ES-I3 (cell line): Measurements from ENCODE around the gene SMIM45.
A peak's percentile ranks its signal among the peaks of the same experiment; 100 is the strongest.

Experiments
- H3K36me3 ChIP-seq: 2 replicates; pipeline ENCODE4 v1.6.1; 2013; ENCODE audit warnings: mild to moderate bottlenecking, low read length, control low read depth, moderate library complexity; ENCODE audit not compliant: insufficient read depth
- H3K4me1 ChIP-seq: 2 replicates; pipeline ENCODE4 v1.6.1; 2013; ENCODE audit warnings: mild to moderate bottlenecking, control low read depth, low read length; ENCODE audit not compliant: insufficient read depth
- H3K9ac ChIP-seq: 2 replicates; pipeline ENCODE4 v1.6.1; 2013; ENCODE audit warnings: low read depth, mild to moderate bottlenecking, low read length, moderate library complexity
- H3K9me3 ChIP-seq: 2 replicates; pipeline ENCODE4 v1.6.1; 2013; ENCODE audit warnings: mild to moderate bottlenecking, low read length, moderate library complexity; ENCODE audit not compliant: control insufficient read depth, insufficient read depth

Gene SMIM45

DNA sequence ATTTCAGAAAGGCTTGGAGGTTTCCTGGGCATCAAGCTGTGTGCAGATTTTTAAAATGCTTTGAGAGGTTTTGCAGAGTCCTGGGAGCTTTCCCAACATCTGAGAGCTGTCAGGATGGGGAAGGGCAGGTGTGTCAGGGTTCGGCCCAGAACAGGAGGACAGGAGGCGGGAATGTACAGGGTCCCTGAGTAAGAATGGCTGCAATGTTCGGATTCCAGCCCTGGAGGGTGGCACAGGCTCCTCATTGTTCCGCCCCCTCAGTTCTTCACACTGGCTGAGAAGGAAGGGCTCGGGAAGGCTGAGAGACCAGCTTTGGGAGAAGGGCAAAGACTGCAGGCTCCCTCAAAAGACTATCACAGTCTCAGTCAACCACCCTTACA lies 12.2 kb downstream of the SMIM45 start:
- Histone ChIP-seq H3K9me3 (no peaks in the 10 kb centered on the region), H3K9ac (no peak overlapping the region), H3K4me1 (peaks cover 6% of the 10 kb centered on the region; the same call in 1 of the 2 replicates), H3K36me3 (no peaks in the 10 kb centered on the region)

DNA sequence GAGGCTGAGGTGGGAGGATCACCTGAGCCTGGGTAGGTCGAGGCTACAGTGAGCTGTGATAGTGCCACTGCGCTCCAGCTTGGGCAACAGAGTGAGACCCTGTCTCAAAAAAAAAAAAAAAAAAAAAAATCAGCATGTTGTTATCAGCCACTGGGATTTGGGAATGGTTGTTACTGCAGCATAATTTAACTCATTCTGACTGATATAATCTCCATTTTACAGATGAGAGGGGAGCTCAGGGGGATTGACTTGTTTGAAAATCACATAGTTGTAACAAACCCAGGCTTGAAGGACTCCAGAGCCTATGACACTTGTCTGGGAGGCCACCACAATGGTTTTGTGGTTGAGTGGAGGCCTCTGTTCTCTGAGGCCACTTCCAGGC lies 14.3 kb downstream of the SMIM45 start:
- no peaks in the 10 kb centered on the region for H3K9me3 ChIP-seq
- peaks cover 7% of the 10 kb centered on the region; the same call in 1 of the 2 replicates for H3K4me1 ChIP-seq
- no peak overlapping the region for H3K9ac ChIP-seq
- H3K36me3 ChIP-seq = no peaks in the 10 kb centered on the region

DNA sequence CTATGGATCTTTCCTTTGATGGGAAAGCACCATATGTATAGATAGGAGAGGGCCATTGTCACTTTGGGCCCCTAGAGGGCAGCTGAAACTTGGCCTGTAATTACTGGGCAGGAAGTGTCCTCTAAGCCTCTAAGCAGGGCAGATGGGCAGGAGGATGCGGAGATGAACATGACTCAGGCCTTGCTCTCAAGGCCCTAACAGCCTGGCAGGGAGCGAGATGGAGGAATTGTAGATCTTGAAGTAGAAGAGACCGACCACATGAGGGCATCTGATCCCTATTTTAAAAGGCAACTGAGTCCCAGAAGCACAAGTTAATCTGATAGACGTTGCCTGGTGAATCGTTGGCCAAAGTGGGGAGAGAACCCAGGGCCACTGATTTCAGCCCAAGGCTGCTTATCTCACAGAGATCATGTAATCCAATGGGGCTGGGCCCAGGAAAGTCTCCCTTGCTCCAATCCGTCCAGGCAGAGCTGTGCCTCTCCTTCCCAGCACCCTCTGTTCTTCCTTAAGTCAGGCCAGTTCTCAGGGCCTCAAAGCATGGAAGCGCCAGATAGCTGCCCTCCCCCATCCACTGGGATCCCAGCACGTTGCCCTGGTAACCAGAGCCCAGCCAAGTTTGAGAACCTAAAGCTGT lies 14.8 kb downstream of the SMIM45 start:
- H3K9ac ChIP-seq = no peak overlapping the region
- peaks cover 7% of the 10 kb centered on the region; the same call in 1 of the 2 replicates for H3K4me1 ChIP-seq
- H3K36me3 ChIP-seq = no peaks in the 10 kb centered on the region
- H3K9me3 ChIP-seq = no peaks in the 10 kb centered on the region

DNA sequence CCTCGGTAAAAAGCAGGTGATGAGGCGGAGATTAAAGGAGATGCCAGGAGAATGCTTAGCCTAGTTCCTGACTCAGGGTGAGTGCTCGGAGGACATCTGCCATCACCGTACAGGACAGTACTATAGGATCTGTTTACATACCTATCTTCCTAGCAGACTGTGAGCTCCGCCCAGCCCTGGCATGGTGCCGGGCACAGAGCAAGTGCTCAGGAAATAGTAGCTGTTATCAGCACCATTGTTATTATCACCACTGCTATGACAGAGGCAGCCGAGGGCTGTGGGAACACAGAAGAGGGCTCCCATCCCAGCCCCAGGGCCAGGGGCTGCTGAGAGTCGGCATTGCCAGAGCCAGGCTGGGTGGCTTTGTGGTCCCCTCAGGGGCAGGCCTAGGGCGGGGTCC lies 16.7 kb downstream of the SMIM45 start:
- Histone ChIP-seq H3K4me1 (peaks cover 7% of the 10 kb centered on the region; the same call in 1 of the 2 replicates), H3K9me3 (no peaks in the 10 kb centered on the region), H3K9ac (no peak overlapping the region), H3K36me3 (no peaks in the 10 kb centered on the region)

DNA sequence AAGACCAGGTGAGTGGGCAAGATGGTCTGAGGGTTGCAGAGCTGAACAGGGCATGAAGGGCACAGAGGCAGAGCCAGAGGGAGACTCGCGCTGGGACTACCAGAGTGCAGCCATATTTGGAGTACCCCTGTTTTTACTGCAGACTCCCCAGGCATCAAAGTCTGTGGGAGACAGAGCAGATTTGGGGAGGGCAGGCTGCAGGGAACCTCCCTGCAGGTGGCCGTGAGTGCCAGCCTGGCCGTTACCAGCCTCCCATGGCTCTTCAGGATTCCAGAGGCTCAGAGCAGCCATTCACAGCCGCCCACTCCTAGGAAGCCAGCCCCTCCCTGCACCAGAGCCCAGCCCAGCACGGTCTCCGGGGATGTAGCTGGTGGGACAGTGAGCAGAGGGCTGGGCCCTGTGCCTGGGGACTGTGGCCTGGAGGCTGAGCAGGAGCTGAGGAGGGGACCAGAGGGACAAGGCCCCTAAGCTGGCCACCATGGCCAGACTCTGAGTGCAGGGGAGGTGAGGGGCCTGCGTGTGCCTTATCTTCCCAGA lies 17.2 kb downstream of the SMIM45 start, which contains the start of gene SEPTIN3:
Gene SEPTIN3, plus strand, starts transcription at position 334 of the 537 bp plus-strand sequence. CDS start 2,050 bp downstream, outside the sequence.
- no peak within 1 kb of the TSS for H3K9ac ChIP-seq
- H3K4me1 ChIP-seq = peaks cover 7% of the 10 kb centered on the region; the same call in 1 of the 2 replicates
- no peaks in the 10 kb centered on the region for H3K36me3 ChIP-seq
- H3K9me3 ChIP-seq = no peaks in the 10 kb centered on the region

DNA sequence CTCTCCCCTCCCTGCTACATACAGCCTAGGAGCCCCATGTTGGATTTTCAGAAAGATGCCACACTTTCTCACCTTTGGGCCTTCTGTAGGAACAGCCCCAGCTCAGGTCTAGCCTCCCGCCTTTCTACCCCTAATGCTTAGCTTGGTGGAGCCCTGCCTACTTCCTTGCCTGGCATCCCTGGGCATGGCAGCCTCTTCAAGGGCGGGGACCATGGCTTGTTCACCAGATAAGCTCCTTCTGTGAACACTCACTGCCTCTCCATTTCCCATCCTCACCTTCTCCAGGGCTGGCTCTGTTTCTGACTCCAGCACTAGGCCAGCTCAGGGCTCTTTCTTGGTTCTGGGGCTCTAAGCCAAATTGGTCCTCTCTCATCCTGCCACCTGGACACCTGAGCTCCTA lies 18.7 kb downstream of the SMIM45 start:
- no peak overlapping the region for H3K9ac ChIP-seq
- H3K36me3 ChIP-seq = no peaks in the 10 kb centered on the region
- H3K9me3 ChIP-seq = no peaks in the 10 kb centered on the region
- peaks cover 7% of the 10 kb centered on the region; the same call in 1 of the 2 replicates for H3K4me1 ChIP-seq

DNA sequence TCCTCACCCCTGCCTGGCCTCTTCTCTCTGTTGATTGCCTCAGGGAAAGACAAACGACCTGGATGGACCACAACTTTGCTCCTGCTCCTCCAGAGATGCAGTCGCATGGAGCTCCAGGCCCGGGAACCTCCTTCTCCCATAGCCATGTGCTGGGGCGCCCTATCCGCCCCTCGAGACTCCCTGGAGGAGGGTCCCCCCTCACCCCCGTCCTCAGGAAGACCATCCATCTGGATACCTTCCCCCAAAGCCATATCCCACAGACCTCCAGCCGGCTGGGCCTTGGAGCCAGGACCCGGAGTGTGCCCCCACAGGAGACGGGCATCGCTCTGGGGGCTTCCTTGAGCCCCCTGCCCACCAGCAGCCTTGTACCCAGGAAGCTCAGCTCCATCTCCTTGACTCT lies 19.5 kb downstream of the SMIM45 start:
- H3K9me3 ChIP-seq = no peaks in the 10 kb centered on the region
- H3K4me1 ChIP-seq = peaks cover 7% of the 10 kb centered on the region; the same call in 1 of the 2 replicates
- no peaks in the 10 kb centered on the region for H3K36me3 ChIP-seq
- H3K9ac ChIP-seq = no peak overlapping the region

DNA sequence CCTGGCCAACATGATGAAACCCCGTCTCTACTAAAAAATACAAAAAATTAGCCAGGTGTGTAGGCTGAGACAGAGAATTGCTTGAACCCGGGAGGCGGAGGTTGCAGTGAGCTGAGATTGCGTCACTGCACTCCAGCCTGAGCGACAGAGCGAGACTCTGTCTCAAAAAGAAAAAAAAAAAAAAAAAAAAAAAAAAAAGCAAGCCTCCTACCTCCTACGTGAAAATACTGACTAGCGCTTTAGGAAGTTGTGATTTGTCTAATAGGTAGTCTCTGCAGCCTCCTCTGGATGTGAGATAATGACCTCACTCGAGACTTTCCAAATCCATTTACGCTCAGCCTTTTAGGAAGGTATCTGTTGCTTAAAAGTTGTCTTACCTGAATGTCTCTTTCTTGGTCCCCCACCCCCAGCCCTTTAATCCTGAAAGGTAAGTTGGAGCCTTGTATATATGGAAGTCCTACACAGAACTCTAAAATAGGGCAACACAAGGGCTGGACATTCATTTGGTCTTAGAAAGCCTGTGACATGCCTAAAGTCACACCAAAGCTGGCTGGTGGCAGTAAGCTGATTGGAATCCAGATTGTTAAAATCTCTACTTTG lies 22.8 kb downstream of the SMIM45 start:
- Histone ChIP-seq H3K36me3 (no peaks in the 10 kb centered on the region), H3K9ac (no peak overlapping the region), H3K4me1 (peaks cover 4% of the 10 kb centered on the region; the same call in 1 of the 2 replicates), H3K9me3 (no peaks in the 10 kb centered on the region)

DNA sequence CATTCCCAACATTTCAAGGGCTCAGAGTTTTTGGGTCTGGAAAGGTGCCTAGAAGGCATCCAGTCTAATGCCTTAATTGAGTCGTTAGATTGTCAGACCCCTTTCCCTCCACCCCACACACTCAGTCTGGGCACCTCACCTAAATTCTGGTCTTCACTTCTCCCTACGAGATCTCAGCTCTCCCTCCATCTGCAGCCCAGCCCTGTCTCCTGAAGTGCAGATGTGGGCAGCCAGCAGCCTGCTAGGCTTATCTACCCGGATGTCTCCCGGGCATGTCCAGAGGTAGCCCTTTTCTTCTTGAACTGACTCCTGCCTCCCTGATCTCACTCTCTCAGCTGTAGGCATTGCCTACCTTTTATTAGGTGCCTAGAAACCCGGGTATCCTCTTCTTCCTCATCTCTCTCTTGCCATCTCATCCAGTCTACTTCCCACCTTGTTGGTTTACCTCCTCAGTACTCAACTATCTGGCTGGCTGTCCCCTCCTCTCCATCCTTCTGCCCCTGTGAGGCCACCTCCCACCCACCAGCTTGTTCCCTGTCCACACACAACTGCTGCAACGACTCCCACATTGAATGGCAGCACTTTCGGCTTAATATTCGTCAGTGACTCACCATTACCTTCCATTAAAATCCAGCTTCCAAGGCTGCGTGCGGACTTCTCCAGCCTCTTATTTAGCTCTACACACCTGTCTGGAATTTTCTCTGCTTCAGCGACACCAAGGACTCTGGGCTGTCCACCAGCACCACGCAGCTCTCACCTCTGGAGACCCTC lies 23.5 kb downstream of the SMIM45 start:
- Histone ChIP-seq H3K9ac (no peak overlapping the region), H3K36me3 (no peaks in the 10 kb centered on the region), H3K4me1 (peaks cover 4% of the 10 kb centered on the region; the same call in 1 of the 2 replicates), H3K9me3 (no peaks in the 10 kb centered on the region)

DNA sequence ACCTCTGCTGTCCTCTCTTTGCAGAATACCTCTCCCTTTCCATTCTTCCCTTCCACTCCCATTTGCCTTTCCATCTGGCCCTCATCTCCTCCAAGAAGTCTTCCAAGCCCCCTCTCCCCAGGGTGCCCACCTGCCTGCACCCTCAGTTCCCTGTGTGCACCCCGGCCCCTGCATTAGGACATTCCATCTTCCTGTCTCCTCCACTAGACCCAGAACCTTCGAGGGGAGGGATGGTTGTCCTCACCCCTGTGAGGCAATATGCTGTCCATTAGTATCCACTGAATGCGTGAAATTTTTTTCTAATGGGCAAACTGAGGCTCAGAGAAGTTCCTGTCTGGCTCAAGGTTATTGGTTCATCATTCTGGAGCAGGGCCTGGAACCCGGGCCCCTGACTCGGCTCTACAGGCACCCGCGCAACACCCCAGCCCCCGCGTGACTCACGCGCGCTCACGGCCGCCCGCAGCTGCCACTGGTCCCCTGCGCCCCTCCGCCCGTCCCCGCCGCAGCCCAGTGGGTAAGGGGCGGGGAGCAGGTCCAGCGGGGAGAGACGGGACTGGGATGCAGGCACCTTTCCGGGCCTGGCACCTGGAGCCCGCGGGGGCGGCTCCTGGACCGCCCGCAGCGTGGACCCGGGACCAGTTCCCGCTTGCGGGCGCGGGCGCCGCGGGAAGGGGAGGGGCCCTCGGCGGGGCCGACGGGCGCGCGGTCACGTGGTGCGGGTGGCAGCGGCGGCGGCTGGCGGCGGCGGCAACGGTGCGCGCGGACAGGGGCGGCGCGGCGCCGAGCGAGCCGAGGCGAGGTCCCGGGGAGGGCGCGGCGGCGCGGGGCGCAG lies 24.3 kb downstream of the SMIM45 start:
- no peaks in the 10 kb centered on the region for H3K36me3 ChIP-seq
- H3K9me3 ChIP-seq = no peaks in the 10 kb centered on the region
- peak overlapping the region; percentile 65; the same call in 1 of the 2 replicates for H3K9ac ChIP-seq
- peaks cover 4% of the 10 kb centered on the region; the same call in 1 of the 2 replicates for H3K4me1 ChIP-seq

DNA sequence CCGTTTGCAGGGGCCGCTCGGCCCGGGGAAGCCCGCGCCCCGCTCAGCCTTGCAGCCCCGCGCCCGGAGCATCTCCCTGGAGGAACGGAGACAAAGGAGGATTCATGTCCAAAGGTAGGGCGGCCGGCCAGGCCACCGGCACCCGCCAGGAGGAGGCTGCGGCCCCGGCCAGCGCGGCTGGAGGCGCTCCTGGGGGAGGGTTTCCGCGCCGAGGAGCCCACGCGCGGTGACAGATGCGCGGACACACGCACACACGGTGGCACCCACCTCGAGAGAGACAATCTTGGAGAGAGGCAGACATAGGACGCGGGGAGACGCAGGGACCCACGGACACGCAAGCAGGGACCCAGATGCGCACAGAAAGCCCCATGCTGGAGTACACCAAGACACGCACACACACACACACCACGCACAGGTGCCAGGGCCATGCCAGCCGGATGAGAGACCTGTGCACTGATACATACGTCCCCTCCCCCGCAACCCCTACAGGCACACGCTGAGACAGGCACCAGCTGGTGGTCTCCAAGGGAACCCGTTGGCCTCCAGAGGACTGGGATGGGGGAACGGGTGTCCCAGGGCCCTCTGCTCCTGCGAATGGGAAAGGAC lies 25.1 kb downstream of the SMIM45 start:
- Histone ChIP-seq H3K36me3 (no peaks in the 10 kb centered on the region), H3K9me3 (no peaks in the 10 kb centered on the region), H3K4me1 (peaks cover 4% of the 10 kb centered on the region; the same call in 1 of the 2 replicates), H3K9ac (peak overlapping the region; percentile 68; the same call in 1 of the 2 replicates)

DNA sequence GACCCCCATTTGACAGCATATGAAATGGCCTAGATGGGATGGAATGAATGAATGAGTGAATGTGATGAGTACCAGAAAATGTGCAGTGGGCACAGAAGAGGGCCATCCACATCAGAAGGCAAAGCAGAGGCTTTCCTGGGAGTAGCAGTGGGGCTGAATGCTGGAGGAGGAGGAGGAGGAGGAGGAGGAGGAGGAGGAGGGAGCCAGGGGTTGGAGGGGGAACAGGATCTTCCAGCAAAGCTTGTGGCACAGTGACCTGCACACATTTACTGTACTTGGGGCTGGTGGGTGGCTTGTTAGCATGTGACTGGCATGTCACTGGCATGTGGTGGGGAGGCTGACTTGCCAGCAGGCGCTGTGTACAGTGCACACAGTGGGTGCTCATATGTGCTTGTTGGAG lies 26.8 kb downstream of the SMIM45 start:
- H3K36me3 ChIP-seq = no peaks in the 10 kb centered on the region
- H3K4me1 ChIP-seq = peaks cover 4% of the 10 kb centered on the region; the same call in 1 of the 2 replicates
- no peaks in the 10 kb centered on the region for H3K9me3 ChIP-seq
- no peak overlapping the region for H3K9ac ChIP-seq

DNA sequence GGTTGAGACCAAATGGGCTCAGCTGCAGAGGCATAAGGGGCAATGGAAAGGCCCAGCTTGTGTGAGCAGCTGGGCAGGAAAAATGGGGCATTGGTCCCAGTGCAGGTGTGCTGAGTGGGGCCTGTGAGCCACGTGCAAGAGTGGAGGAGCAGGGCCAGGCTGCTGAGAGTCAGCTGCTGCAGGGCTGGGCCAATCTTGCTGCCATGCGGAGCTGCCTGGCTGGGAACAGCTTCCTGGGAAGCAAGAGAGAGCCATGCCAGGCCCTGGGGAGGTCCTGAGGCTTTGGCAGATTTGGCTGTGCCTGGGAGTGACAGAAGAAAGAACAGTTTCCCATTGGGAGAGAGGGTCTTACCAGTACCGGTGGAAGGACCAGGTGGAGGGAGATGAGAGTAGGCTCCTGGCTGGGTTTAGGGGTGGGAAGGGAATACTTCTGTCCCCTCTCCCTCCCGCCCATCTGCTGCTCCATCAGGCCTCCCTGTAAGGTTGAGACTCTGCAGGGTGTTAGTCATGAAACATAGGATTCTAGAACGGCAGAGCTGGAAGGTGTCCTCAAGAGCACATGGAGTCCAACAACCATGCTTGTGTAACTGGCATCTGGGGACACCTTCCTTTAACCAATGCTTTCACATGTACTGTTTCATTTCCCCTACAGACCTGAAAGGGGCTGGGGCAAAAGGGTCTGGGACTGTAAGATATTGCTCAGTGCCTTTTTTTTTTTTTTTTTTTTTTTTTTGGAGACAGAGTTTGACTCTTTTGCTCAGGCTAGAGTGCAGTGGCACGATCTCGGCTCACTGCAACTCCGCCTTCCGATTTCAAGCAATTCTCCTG lies 27.7 kb downstream of the SMIM45 start:
- no peaks in the 10 kb centered on the region for H3K9me3 ChIP-seq
- H3K9ac ChIP-seq = no peak overlapping the region
- peaks cover 4% of the 10 kb centered on the region; the same call in 1 of the 2 replicates for H3K4me1 ChIP-seq
- H3K36me3 ChIP-seq = no peaks in the 10 kb centered on the region
